OCI-LY7 (cell line): ENCODE results near the gene SHMT2.

Source experiments
- CTCF ChIP-seq: fragments of 200-600 bp; sonication (generic); conservative IDR thresholded peaks from 2 replicates; pipeline ENCODE4 v1.5.1; 2014; ENCODE audit warnings: mild to moderate bottlenecking, antibody characterized with exemption, low read length, moderate library complexity, mixed read lengths
- EZH2phosphoT487 ChIP-seq: fragments of 200-600 bp; sonication (generic); IDR thresholded peaks from 2 replicates; pipeline ENCODE4 v1.6.1; 2018; ENCODE audit warnings: low read depth, borderline replicate concordance, mild to moderate bottlenecking, mixed run types, antibody characterized with exemption, low read length, moderate library complexity, mixed read lengths

GRCh38 chr12:57266681-57267080 lies 37.2 kb downstream of the SHMT2 start:
- TF ChIP-seq CTCF = no peak
- no peak for TF ChIP-seq EZH2phosphoT487
